COLO668 (cell line): ENCODE results near the gene BMP10.
"Not testable (repeated sequence)": the region's sequence is repeated elsewhere in the genome, so short reads cannot be mapped to it uniquely, and the experiment has no call there.

ENCODE experiments used
- DNase-seq: peaks from one replicate; lab custom pipeline; 2025; ENCODE audit not compliant: unreplicated experiment; lab: John Stamatoyannopoulos, UW

BMP10 gene

DNA sequence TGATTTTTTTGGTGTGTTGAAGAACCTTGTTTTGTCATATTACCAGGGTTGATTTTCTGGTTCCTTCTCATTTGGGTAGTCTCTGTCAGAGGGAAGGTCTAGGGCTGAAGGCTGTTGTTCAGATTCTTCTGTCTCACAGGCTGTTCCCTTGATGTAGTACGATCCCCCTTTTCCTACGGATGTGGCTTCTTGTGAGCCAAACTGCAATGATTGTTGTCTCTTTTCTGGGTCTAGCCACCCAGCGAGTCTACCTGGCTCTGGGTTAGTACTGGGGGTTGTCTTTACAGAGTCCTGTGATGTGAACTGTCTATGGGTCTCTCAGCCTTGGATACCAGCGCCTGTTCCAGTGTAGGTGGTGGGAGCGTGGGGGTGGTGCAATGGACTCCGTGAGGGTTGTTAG lies 24.8 kb upstream of the BMP10 start:
- DNase-seq: not testable (repeated sequence)

DNA sequence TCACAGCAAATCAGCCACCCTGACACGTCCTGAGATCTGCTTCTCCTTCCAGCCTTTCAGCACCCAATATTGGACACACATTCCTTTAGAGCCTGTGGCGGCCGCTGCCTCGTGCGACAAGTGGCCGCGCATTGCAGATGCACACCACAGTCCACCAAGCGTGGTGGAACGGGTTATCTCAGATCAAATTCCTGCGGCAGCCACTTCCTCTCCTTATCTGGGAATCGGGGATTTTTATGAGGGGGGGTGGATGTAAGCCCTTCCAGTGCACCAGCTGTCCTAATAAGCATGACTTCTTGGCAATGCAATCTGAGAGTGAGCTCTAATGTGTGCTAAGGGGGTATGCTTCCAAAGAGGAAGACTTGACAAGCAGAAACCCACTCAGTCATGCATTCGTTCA lies 18.3 kb upstream of the BMP10 start:
- DNase-seq: no peak

GRCh38 chr2:68889021-68889420 lies 17.8 kb upstream of the BMP10 start:
- DNase-seq: no peak

GRCh38 chr2:68888038-68888704 lies 17.0 kb upstream of the BMP10 start:
- DNase-seq: no peak

GRCh38 chr2:68885811-68886075 lies 14.5 kb upstream of the BMP10 start:
- DNase-seq: no peak

DNA sequence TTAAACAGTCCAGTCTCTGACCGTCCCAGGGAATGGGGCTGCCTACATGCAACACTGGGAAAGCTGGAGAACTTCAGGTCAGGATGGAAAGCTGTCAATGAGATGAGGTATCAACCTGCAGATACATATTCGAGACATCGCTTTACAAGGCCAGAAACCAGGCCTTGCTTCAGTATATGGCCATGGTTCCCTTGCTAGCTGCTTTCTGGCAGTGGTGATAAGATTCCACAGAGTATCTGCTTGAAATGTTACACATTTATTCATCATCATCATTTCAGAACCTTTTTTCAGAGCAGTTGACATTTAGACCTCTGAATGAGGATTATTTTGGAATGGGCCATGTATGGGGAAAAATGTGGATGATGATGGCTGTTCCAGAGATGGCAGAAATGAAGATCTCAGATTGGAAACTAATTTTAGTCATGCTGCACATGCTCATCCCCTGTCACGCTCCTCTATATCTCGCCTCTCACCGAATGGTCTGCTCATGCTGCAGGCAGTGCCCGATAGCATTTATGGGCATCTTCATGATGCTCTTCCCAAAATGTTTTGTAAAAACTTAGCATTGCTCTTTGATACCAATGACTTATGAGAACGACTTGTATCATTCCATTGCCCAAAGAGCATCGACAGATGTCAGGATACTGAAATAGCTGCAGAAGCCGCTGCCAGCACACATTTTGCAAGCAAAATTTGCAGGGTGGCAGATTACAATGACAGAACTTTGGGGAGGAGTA lies 14.0 kb upstream of the BMP10 start:
- no peak for DNase-seq

GRCh38 chr2:68880213-68880612 lies 9.0 kb upstream of the BMP10 start:
- no peak for DNase-seq

DNA sequence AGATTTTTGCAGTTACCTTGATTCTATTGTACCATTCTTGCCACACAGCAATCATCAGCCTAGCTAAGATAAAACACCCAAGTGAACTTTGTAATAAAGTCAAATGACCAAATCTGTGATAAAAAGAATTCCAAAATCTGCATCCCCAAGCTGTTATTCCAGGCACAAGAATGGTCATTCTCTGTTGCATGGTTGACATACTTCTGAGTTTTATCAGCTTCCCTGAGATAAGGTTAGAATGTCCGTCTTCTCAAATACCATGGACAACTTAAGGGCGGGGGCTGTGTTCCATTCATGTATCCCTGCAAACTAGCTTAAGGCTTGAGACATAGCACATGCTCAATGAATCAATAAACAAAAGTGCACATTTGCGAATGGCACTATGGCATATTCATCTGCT lies 8.1 kb upstream of the BMP10 start:
- no peak for DNase-seq

- no peak for DNase-seq
These were observed 7.6 kb upstream of the BMP10 start for GRCh38 chr2:68878753-68879152.

DNA sequence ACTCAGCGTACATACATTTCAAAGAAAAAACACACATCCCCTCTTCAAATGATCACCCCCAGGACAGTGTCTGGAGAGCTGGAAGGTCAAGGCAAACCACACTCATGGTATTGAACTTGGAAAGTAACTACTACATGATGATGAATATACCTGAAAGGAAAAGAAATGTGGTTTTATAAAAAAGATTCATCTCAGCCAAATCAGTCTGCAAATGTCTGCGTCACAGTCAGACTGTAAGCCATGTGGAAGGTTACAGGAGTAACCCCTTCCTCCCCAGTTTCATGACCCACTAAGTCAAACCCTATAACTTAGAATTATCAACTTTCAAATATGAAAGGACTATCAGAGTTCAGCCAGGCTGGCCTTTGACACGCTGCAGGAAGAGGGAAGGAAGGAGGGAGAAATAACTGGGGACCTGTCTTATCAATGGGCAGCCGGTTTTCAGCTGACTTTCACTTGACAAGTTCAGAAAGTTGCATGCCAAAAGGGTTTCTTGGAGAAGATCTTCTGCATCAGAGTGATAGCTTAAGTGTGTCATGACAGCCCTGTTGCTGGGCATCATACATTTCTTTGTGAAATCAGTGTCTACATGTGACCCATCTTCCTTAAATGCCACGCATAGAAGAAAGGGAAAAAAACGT lies 7.0 kb upstream of the BMP10 start:
- DNase-seq: no peak

DNA sequence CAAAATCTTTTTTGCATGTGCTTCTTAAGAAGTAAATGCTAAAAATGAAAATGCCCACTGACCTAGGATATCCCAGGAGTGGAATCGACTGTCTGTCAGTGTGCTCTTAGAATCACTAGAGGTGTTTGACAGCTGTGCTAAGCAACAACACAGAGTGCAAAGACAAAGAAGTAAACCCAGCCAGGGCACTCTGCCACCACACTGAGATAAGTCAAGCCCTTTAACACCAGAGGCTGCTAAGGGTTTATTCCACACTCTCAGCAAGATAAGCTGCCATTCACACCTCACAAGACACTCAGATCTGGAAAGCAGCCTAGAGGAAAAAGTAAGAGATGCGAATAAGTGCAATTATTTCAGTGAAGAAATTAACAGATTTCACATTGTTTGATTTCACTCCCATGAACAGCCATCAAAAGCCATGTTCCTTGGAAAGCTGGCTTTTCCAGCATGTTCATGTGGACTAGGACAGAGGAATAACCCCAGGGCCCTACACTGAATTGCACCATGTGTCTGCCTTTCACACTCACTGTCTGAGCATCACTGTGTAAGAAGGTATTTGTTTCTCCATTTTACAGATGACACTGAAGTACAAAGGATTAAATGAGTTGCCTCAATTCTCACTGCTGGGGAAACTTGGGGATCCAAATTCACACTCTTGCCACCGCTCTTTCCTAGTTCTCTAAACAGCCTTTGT lies 6.0 kb upstream of the BMP10 start:
- no peak for DNase-seq

- no peak for DNase-seq
These were observed 982 bp downstream of the BMP10 start for GRCh38 chr2:68870215-68870614.

GRCh38 chr2:68865108-68865507 lies 6.1 kb downstream of the BMP10 start:
- DNase-seq: no peak

- DNase-seq: no peak
These were observed 7.2 kb downstream of the BMP10 start for GRCh38 chr2:68863996-68864395.

- DNase-seq: no peak
These were observed 8.3 kb downstream of the BMP10 start for GRCh38 chr2:68862889-68863288.

DNA sequence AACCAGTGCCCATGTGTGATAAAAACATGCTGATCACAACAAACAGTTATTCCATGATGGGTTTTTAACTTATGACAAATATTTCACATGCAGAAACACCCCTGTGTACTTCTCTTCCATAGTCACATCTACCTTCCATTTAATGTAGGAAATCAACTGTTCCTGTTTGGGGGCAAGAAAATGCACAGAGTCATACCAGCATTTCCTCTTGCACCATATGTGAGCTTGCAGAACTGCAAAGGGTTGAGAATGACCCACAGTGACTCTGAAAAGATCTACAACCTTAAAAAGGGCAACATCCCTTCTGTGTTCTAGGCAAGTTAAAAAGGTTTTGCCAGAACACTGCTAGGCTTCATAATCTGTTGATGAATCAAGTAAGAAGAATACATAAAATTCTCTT lies 9.9 kb downstream of the BMP10 start:
- no peak for DNase-seq

GRCh38 chr2:68860111-68860510 lies 11.1 kb downstream of the BMP10 start:
- no peak for DNase-seq

DNA sequence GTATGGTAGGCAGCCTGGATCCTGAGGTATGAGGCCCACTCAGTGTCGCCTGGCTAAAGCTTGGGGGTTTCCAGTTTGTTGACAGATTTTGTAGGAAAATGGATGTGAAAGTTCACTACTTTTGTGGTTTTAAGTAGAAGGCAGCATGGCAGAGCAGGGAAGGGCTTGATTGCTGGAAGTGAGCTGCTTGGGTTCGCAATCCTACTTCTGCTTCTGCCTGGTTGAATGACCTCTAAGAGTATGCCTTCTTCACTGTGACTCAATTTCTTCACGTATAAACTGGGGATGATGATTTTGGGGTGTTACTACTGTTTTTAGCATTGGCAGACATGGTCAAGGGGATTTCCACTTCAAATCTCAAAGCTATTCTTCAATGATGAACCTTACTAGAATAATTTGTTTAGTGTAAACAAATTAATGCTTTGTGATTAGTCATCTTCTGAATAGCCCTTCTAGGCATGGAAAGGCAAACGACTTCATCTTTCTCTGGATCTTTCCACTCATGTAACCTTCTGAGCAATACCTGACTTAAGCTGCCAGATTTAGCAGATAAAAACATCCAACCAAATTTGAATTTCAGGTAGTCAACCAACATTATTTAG lies 13.2 kb downstream of the BMP10 start:
- no peak for DNase-seq

GRCh38 chr2:68857202-68857845 lies 13.9 kb downstream of the BMP10 start:
- DNase-seq: no peak

DNA sequence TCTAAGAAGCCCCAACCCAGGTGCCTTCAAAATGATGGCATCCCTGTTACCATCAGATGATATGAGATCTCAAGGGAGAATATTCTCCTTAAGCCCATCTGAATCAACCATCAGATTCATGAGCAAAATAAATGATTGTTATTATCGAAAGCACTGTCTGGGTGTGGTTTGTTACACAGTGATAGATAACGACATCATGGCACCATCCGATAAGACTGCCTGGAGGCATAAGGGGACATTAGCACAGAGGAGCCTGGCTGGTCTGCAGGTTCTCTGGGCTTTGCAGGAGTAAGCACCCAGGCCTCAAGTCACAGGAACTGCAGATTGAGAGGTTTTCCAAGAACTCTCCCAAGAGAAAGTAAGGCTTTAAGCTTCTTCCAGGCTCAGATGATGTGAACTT lies 15.6 kb downstream of the BMP10 start:
- no peak for DNase-seq

GRCh38 chr2:68854476-68854875 lies 16.7 kb downstream of the BMP10 start:
- DNase-seq: no peak
